Sigmoid colon (tissue), 7 donors: ENCODE data around the gene TSEN2. TPM values are rescaled to one million over a fixed set of nuclear protein-coding genes. Genes with fewer than 3 reads are reported as not detected.

ENCODE experiments used
- DNase-seq: peaks from one replicate; pipeline ENCODE4 v3.0.0-alpha.2; 2019
- H3K27ac ChIP-seq, 4 donors: fragments of 200-600 bp; sonication (generic); one replicate each; pipeline ENCODE4 v1.5.1; 2016 to 2019; ENCODE audit warnings: mild to moderate bottlenecking in 1 of 4
- H3K27me3 ChIP-seq, 3 donors: fragments of 200-600 bp; sonication (generic); one replicate each; pipeline ENCODE4 v1.5.1; 2019; ENCODE audit warnings: mild to moderate bottlenecking in 1 of 3
- H3K36me3 ChIP-seq, 4 donors: fragments of 200-600 bp; sonication (generic); one replicate each; pipeline ENCODE4 v1.5.1; 2016 to 2019
- H3K4me1 ChIP-seq, 4 donors: fragments of 200-600 bp; sonication (generic); one replicate each; pipeline ENCODE4 v1.5.1; 2017 to 2019
- H3K4me3 ChIP-seq, 4 donors: fragments of 200-600 bp; sonication (generic); one replicate each; pipeline ENCODE4 v1.5.1; 2017 to 2019; ENCODE audit warnings: mild to moderate bottlenecking in 2 of 4, moderate library complexity in 1 of 4
- H3K9me3 ChIP-seq, 4 donors: fragments of 200-600 bp in 3 of 4; sonication (generic) in 3 of 4; one replicate each; pipeline versions ENCODE4 v1.5.1 to v1.6.1; 2013 to 2019
- CTCF ChIP-seq, 4 experiments: fragments of 450-650 bp in 3 of 4; fragments of 200-600 bp in 1 of 4; IDR thresholded peaks; one replicate each; pipeline ENCODE4 v1.5.1; 2016 to 2019; ENCODE audit warnings: antibody characterized with exemption in 4 of 4, mild to moderate bottlenecking in 3 of 4, moderate library complexity in 2 of 4
- EP300 ChIP-seq, 4 donors: sonication (generic); formaldehyde crosslinking; IDR thresholded peaks; one replicate each; pipeline ENCODE4 v1.6.1; 2017; ENCODE audit warnings: antibody characterized with exemption in 4 of 4
- POLR2A ChIP-seq, 2 donors: fragments of 450-650 bp; IDR thresholded peaks; one replicate each; pipeline ENCODE4 v1.6.1; 2016; ENCODE audit warnings: antibody characterized with exemption in 2 of 2, mild to moderate bottlenecking in 2 of 2, moderate library complexity in 2 of 2
- POLR2AphosphoS5 ChIP-seq, 4 donors: sonication (generic); formaldehyde crosslinking; IDR thresholded peaks; one replicate each; pipeline ENCODE4 v1.6.1; 2017; ENCODE audit warnings: antibody characterized with exemption in 4 of 4
- WGBS, 2 donors: extraction: QIAGEN DNeasy Blood & Tissue Kit; methylation state at CpG; one replicate each; pipeline ENCODE4 v1.1.7; 2013; 5-methylcytosine and 5-hydroxymethylcytosine counted together
- intact Hi-C: fragments of 100-400 bp; cut with DNase I; formaldehyde crosslinking; loops from one replicate; pipeline ENCODE4 v1.15.1; 2023
- polyA plus RNA-seq, 3 donors: library from polyadenylated mRNA; stranded (reverse); fragments of 200-250 nt; gene quantifications; one replicate each; pipeline ENCODE4 v1.2.3, GENCODE V29; 2013
- total RNA-seq, 4 donors: library from RNA; depleted of rRNA; stranded (reverse); fragments of >200 nt; gene quantifications; one replicate each; pipeline ENCODE4 v1.1.0, GENCODE V29; 2016
- donor health status: healthy with polysubstance abuse.
- donor health status: Bipolar disorder and iron deficiency.
- donor health status: healthy.

Gene TSEN2
- total and polyA plus RNA-seq, 7 donors, result 4.2 to 23.0 (median 16.1) TPM

GRCh38 chr3:12516873-12517272 lies 32.6 kb downstream of the TSEN2 start:
- Histone ChIP-seq H3K36me3 (peaks cover 0 to 24% (median 6%) of the 10 kb centered on the region in 4 donors), H3K27me3 (no peaks in the 10 kb centered on the region), H3K27ac (no peak overlapping the region), H3K9me3 (no peaks in the 10 kb centered on the region), H3K4me1 (no peaks in the 10 kb centered on the region), H3K4me3 (no peak overlapping the region)
- no peak for DNase-seq
- TF ChIP-seq EP300 (IDR thresholded peaks at IDR 0.05) (no peak), POLR2A (IDR thresholded peaks at IDR 0.05) (no peak), CTCF (IDR thresholded peaks at IDR 0.05) (no peak), POLR2AphosphoS5 (IDR thresholded peaks at IDR 0.05) (no peak)
- intact Hi-C loops, result no loop called here
- 87 to 93% methylated on average over 11 of the region's 11 CpGs for WGBS, 2 donors

- no peak for DNase-seq
- intact Hi-C loops, result no loop called here
- WGBS, 2 donors, result 86 to 94% methylated on average over 6 of the region's 6 CpGs
- Histone ChIP-seq H3K36me3 (peaks cover 0 to 20% (median 6%) of the 10 kb centered on the region in 4 donors), H3K9me3 (no peaks in the 10 kb centered on the region), H3K27ac (no peak overlapping the region), H3K4me3 (no peak overlapping the region), H3K27me3 (no peaks in the 10 kb centered on the region), H3K4me1 (no peaks in the 10 kb centered on the region)
- no peak for TF ChIP-seq POLR2A (IDR thresholded peaks at IDR 0.05)
- no peak for TF ChIP-seq CTCF (IDR thresholded peaks at IDR 0.05)
- no peak for TF ChIP-seq EP300 (IDR thresholded peaks at IDR 0.05)
- no peak for TF ChIP-seq POLR2AphosphoS5 (IDR thresholded peaks at IDR 0.05)
These were observed 34.2 kb downstream of the TSEN2 start for GRCh38 chr3:12518261-12519028.

- DNase-seq, result no peak
- no peaks in the 10 kb centered on the region for H3K27me3 ChIP-seq
- TF ChIP-seq POLR2AphosphoS5 (IDR thresholded peaks at IDR 0.05), result no peak
- TF ChIP-seq CTCF (IDR thresholded peaks at IDR 0.05), result no peak
- no peak for TF ChIP-seq EP300 (IDR thresholded peaks at IDR 0.05)
- no peak for TF ChIP-seq POLR2A (IDR thresholded peaks at IDR 0.05)
- intact Hi-C loops, result no loop called here
- H3K4me3 ChIP-seq, result no peak overlapping the region
- H3K36me3 ChIP-seq, result peaks cover 0 to 17% (median 7%) of the 10 kb centered on the region in 4 donors
- no peak overlapping the region for H3K27ac ChIP-seq
- 97 to 98% methylated on average over 2 of the region's 2 CpGs for WGBS, 2 donors
- no peaks in the 10 kb centered on the region for H3K4me1 ChIP-seq
- H3K9me3 ChIP-seq, result no peaks in the 10 kb centered on the region
These were observed 36.7 kb downstream of the TSEN2 start for GRCh38 chr3:12521010-12521409.

- H3K27ac ChIP-seq, result no peak overlapping the region
- no peak for DNase-seq
- H3K4me3 ChIP-seq, result no peak overlapping the region
- H3K9me3 ChIP-seq, result no peaks in the 10 kb centered on the region
- 43 to 82% methylated on average over 1 of the region's 1 CpG for WGBS, 2 donors
- H3K4me1 ChIP-seq, result no peaks in the 10 kb centered on the region
- no peaks in the 10 kb centered on the region for H3K27me3 ChIP-seq
- intact Hi-C loops, result no loop called here
- TF ChIP-seq POLR2AphosphoS5 (IDR thresholded peaks at IDR 0.05) (no peak), POLR2A (IDR thresholded peaks at IDR 0.05) (no peak), CTCF (IDR thresholded peaks at IDR 0.05) (no peak), EP300 (IDR thresholded peaks at IDR 0.05) (no peak)
- peaks cover 0 to 28% (median 13%) of the 10 kb centered on the region in 4 donors for H3K36me3 ChIP-seq
These were observed 38.4 kb downstream of the TSEN2 start for GRCh38 chr3:12522721-12523120.
